ENCODE results near the gene ACTN4.
"Not testable (repeated sequence)": the region's sequence is repeated elsewhere in the genome, so short reads cannot be mapped to it uniquely, and the experiment has no call there.

ACTN4 gene

DNA sequence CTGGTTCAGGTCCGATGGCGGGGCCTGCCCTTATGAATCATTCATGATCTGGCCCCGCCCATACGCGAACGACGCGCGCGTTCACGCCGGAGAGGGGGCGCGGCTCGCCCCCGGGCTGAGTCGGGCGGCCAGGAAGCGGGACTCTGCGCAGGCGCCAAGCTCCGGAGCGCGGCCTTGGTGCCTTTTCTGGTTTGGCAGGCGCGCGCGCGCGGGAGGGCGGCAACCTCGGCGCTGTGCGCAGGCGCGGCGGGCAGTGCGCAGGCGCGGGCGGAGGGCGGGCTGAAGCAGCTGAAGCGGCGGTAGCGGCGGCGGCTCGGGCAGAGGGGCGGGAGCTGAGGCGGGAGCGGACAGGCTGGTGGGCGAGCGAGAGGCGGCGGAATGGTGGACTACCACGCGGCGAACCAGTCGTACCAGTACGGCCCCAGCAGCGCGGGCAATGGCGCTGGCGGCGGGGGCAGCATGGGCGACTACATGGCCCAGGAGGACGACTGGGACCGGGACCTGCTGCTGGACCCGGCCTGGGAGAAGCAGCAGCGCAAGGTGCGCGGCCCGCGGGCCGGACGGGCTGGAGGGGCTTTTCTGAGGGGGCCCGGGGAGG lies at the start of gene ACTN4:
TSS of gene ACTN4 (plus strand) at position 282 of the 598 bp plus-strand sequence. CDS start at position 379, 97 bp downstream.
- DNase-seq (ENCODE audit: low read depth in 2 of 2): peak; percentile 100

DNA sequence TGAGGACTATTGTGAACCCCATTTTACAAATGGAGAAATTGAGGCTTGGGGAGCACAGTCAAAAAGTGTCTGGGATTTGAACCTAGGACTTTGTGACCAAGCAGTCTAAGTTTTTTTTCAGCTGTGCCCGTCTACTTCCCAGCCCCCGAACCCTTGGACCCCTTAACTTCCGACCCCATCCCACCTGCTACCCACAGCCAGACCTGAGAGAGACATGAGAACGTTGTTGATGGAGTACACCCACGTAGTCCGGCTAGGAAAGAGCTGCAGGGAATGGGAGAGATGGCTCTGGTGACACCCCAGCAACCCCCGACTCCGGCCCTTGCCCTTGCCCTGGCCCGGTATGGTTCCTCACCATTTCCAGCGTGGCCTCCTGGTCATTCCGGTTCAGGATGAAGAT lies 47.7 kb upstream of the ACTN4 start:
- no peak for DNase-seq (ENCODE audit: low read depth in 2 of 2)

DNA sequence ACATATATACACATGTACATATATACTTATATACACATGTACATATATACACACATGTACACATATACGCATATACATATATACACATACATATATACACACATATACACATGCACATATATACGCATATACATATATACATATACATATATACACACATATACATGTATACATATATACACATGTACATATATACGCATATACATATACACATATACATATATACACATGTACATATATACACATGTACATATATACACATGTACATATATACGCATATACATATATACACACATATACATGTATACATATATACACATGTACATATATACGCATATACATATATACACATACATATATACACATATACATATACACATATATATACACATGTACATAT lies 44.6 kb upstream of the ACTN4 start:
- not testable (repeated sequence) for DNase-seq (ENCODE audit: low read depth in 2 of 2)

DNA sequence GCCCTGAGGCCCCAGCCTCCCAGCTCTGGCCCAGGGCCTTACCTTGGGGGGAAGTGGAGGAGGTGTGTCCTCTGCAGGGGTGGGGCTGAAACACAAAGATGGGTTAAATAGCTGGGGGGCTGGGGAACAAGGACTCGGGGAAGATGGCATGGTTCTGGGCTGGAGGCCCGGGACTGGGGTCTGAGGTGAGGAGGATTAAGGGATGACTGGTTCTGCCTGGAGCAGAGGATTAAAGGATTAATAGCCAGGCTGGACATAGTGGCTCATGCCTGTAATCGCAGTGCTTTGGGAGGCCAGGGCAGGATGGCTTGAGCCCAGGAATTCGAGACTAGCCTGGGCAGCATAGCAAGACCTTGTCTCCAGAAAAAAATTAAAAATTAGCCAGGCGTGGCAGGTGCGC lies 41.3 kb upstream of the ACTN4 start:
- DNase-seq (ENCODE audit: low read depth in 2 of 2): no peak

DNA sequence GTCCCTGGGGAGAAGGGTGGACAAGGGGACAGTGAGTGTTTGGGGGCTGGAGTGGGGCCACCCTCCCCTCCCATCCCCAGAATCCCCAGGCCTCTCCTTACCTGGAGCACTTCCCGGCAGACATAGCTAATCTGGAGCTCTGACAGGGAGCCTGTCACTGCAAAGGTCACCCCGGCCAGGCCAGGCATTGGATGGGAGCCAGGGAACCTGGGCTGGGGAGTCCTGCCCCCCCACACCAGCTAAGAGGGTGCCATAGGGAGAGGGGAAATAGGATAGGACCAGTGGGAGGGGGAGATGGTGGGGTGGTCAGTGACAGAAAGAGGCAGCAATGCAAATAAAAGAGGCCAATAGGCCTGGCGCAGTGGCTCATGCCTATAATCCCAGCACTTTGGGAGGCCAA lies 33.2 kb upstream of the ACTN4 start:
- no peak for DNase-seq (ENCODE audit: low read depth in 2 of 2)

DNA sequence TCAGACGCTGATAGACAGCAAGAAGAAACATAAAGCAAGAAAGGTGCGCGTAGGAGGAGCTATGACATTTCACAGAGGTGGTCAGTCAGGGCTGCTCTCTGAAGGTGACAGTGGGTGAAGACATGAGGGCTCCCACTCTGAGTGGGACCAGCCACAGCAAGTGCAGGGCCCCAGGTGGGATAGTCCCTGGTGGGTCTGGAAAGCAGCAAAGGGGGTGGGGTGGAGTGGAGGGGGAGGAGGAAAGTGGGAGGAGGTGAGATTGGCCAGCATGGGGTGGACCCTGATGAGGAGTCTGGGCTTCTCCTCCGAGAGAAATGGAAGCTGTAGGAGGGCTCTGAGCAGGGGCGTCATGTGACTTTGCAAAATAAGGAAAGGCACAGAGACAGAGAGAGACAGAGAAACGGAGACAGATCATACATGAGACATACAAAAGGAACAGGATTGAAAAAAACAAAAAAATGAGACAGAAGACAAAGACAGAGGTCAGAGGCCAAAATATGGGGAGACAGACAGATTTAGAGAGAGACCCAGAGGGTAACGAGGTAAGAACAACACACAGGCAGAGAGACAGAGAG lies 32.4 kb upstream of the ACTN4 start:
- DNase-seq (ENCODE audit: low read depth in 2 of 2): no peak

DNA sequence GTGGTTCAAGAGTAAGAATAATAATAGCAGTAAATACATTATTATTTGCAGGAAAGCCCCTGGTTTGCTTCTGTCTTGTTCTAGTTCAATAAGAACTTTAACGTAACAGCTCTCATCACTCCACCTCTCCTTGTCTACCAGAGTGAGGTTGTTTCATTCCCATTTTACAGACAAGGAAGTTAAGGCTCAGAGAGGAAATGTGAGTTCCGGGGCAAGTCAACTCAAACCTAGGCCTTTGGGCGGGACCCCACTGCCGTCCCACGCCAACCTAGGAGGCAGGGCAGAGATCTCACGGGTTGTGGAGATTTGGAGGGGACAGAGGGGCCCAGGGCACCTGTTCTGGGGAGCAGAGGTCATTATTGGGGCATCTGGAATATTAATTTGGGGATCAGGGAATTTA lies 31.2 kb upstream of the ACTN4 start:
- no peak for DNase-seq (ENCODE audit: low read depth in 2 of 2)

DNA sequence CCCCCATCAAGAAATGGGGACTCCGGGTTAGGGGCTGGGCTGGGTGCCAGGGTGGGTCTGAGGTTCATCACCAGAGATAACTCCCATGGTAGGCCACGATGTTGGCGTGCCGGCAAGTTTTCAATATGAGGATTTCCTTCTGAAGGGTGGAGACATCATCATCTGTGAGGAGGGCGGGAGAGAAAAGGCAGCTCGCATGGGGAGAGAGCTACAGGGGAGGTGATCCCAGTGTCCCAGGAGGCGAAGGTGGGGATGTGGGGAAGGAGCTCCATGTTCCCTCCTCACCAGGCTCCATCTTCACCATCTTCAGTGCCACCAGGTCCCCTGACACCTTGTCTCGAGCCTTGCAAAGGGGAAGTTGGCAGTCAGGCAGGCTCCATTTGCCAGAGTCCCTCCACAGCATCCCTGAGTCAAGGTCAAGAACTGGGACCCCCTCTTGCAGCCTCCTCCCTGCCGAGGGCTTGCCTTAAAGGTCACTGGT lies 30.1 kb upstream of the ACTN4 start:
- DNase-seq (ENCODE audit: low read depth in 2 of 2): peak in 1 of 2 donors; percentile 13

DNA sequence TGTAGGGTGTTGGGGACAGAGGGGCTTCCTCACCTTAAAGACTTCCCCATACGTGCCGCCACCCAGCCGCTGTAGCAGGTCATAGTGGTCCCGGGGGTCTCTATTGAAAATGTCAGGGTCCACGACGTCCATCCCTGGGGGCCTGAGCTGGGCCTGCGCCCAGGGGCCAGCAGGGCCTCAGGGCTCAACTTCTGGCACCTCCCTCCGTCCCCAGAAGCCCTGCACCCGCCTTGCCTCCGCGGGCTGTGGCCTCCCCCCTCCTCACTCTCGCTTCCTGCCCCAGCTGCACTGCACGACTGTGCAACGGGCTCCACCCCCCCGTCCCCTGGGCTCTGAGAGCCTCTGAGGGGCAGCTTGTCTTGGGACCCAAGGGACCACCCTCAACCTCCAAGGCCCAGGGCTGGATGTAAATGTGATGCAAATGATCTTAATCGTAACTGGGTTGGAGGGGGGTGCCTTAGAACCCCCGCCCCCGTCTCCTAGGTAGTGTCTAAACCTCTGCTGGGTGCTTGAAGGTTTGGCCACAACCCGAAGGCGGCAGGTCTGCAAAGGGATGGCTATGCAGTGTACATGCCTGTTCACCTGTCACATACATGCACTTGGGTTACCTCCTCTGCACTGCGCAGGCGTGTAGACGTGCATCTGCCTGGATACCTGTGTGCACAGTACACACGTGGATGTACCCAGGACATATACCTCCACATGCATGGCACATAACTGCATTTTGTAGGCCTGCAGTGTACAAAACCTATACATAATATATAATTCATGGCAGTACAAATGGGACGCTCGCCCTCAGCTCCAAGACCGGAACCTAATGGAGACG lies 29.5 kb upstream of the ACTN4 start, which contains the start of gene MAP4K1:
TSS of gene MAP4K1 (minus strand) at position 190 of the 826 bp plus-strand sequence. CDS start at position 132, 58 bp downstream.
- DNase-seq (ENCODE audit: low read depth in 2 of 2): peak; percentile 48 to 53

DNA sequence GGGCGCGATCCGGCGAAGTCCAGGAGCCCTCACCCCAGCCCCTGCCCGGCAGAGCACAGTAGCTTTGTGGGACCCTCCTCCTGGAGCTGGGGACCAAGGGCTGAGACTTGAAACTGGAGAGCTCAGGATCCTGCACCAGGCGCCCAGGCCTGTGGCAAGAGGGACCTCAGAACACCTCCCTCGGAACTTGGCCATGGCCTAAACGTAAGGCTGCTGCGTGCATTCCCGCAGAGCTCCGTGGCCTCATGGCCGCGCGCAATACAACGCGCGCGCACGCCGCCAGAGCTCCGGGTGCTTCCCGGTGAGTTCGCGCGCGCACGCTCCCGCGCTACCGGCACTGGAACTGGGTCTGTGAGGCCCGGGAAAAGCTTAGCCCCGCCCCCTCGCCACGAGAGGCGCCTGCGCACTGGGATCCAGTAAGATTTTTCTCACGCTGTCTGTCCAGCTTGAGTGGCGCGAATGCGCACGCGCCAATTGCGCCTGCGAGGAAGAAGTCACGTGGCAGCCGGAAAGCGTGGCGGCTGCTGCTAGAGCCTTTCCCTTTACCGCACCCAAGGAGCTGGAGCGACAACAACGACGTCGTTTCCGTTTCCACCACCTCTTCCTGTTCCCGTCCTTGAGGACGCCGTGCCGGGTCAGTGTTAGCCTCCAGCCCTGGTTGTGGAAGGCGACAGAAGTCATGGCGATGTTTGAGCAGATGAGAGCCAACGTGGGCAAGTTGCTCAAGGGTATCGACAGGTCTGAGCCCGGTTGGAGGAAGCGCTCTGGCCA lies 28.7 kb upstream of the ACTN4 start, which contains the start of gene EIF3K:
TSS of gene EIF3K (plus strand) at position 599 of the 771 bp plus-strand sequence. CDS start at position 680, 81 bp downstream.
- DNase-seq (ENCODE audit: low read depth in 2 of 2): peak; percentile 96 to 98

DNA sequence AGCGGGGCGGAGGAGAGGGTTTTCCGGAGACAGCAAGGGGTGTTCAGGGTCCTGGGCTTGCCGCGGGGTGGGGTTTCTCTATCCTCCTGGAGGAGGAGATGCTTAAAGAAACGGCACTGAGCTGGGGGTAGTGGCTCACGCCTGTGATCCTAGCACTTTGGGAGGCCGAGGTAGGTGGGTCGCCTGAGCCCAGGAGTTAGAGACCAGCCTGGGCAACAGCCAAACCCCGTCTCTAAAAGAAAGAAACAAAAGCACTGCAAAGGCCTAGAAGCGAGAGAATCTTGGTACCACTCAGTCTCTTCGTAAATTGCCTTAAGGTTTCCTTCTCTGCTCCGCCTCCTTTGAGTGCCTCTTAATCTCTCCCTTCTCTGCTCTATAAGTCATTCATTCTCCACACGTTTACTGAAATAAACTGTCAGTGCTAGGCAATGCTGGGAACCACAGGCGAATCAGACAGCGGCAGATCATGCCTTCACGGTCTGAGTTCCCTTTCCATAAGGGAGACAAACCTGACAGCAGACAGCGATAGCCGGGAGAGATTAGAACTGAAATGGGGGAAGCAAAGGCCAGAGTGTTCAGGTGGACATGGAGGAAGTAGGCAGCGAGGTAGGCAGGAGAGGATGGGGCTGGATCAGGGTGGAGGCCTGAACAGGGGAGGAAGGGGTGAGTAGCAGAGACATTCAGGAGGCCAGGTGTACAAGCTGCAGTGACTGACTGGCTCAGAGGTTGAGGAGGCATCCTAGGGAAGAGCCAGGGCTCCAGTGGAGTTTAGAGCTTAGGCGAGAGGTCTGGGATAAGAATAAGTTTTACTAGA lies 27.9 kb upstream of the ACTN4 start:
- no peak for DNase-seq (ENCODE audit: low read depth in 2 of 2)

DNA sequence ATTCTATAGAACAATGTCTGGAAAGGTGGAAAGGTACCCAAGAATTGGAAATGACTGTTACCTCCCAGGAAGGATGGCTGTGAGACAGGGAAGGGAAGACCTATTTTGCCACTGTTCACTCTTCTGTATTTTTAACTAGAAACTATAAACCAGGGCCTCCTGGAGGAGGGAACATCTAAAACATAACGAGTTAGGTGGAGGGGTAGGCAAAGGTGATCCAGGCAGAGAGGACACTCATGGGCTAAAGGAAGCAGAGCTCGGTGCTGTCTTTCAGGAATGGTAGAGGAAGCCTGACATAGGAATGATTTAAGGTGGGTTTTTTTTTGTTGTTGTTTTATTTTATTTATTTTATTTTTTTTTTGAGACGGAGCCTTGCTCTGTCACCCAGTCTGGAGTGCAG lies 22.6 kb upstream of the ACTN4 start:
- no peak for DNase-seq (ENCODE audit: low read depth in 2 of 2)

DNA sequence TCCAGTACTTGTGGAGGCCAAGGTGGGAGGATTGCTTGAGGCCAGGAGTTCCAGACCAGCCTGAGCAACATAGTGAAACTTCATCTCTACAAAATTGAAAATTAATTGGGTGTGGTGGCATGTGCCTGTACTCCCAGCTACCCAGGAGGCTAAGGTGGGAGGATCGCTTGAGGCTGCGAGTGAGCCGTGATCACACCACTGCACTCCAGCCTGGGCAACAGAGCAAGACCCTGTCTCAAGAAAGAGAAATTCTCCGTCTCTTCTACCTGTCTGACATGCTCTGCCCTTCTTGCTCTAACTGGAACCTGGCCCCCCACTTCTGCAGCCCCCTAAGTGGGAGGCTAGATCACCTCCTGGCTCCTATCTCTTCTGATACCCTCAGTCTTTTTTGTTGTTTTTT lies 21.0 kb upstream of the ACTN4 start:
- DNase-seq (ENCODE audit: low read depth in 2 of 2): no peak

DNA sequence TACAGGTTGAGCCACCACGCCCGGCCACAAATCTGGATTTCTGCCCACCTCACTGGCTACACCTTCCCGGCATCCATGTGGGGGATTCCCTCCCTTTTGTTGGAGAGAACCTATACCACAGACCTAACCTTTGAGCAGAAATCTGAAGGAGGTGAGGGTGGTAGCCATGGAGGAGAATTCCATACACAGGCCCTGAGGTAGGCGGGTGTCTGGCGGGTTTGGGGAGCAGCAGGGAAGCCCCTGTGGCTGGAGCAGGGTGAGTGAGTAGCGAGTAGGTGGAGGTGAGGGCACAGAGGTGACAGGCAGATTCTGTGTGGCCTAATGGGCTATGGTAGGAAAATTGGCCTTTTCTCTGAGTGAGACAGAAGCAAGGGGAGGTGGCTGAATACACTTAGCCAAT lies 17.9 kb upstream of the ACTN4 start:
- DNase-seq (ENCODE audit: low read depth in 2 of 2): no peak

DNA sequence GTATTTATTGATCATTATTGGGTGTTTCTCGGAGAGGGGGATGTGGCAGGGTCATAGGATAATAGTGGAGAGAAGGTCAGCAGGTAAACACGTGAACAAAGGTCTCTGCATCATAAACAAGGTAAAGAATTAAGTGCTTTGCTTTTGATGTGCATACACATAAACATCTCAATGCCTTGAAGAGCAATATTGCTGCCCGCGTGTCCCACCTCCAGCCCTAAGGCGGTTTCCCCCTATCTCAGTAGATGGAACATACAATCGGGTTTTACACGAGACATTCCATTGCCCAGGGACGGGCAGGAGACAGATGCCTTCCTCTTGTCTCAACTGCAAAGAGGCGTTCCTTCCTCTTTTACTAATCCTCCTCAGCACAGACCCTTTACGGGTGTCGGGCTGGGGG lies 16.1 kb upstream of the ACTN4 start:
- DNase-seq (ENCODE audit: low read depth in 2 of 2): not testable (repeated sequence)

DNA sequence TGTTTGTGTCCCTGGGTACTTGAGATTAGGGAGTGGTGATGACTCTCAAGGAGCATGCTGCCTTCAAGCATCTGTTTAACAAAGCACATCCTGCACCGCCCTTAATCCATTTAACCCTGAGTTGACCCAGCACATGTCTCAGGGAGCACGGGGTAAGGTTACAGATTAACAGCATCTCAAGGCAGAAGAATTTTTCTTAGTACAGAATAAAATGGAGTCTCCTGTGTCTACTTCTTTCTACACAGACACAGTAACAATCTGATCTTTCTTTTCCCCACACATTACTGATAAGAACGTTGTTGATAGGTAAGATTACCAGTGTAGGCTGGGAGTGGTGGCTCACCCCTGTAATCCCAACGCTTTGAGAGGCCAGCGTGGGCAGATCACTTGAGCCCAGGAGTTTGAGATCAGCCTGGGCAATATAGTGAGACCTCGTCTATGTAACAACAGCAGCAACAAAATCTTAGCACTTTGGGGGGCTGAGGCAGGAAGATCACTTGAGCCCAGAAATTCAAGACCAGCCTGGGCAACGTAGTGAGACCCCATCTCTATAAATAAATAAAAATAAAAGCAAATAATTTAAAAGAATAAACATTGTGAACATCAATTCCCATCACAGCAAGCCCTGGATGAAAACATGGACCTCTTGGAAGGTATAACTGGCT lies 15.5 kb upstream of the ACTN4 start:
- DNase-seq (ENCODE audit: low read depth in 2 of 2): not testable (repeated sequence)

DNA sequence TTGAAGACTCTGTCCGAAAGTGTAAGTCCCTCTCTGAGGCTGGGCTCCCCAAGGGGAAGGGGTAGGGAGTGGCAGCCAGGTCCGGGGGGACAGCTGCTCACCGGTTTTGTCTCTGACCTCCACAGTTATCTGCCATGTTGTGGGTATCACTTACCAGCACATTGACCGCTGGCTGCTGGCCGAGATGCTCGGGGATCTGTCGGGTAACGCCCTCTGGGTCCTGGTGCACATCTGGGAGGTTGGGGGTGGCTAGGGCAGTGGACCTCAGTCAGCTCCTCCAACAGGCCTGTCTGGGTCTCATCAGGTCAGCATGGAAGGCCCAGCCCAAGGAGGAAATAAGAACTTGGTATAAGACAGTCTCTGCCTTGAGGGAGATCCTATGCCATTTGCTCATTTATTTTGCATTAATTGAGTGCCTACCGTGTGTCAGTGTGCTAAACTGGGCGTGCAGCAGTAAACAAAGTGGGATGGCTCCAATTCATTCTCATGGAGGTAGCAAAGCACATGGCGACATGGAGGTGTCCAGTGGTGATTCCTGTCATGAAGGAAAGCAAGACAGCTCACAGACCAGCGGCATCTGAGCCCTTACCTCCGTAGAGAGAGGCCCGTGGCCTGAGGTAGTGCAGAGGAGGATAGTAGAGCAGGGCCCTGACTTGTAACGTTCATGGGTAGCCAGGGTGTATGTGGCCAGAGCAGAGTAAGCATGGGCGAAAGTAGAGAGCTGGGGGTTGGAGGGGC lies 14.8 kb upstream of the ACTN4 start:
- no peak for DNase-seq (ENCODE audit: low read depth in 2 of 2)

DNA sequence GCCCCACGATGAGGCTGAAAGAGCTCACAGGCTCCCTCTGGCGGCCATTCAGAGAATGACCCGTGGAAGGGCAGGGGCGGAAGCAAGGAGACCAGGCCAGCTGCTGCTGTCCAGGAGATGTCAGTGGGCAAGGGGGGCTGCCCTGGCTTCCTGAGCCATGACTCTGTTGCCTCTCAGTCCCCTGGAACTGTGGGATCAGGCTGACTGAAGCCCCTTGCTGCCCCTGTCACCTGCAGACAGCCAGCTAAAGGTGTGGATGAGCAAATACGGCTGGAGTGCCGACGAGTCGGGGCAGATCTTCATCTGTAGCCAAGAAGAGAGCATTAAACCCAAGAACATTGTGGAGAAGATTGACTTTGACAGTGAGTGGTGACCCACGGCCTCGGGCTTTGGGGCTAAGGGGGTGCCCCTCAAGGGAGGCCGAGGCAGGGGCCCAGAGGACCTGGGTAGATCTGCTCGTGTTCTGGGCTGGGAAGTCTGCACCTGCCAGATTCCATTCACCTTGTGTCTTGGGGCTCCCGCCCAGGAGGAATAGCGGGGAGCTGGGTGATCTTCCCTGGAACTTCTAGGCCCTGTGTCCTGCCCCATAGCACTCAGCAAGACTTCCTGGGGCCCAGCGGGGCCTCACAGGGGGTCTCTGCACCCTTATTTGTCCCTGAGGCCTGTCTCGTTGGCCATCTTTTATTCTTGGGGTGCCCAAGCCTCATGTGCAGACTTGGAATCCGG lies 12.5 kb upstream of the ACTN4 start:
- peak; percentile 63 to 70 for DNase-seq (ENCODE audit: low read depth in 2 of 2)

All from stimulated activated CD4-positive, alpha-beta T cell treated with anti-CD3 and anti-CD28 coated beads, Interleukin-1b, Interleukin-23, amount 100 ng/mL, for 4 hours (primary cell).